Measurements from ENCODE around the gene PLEKHG5. TPM values are rescaled to one million over a fixed set of nuclear protein-coding genes. Genes with fewer than 3 reads are reported as not detected.
A peak's percentile ranks its signal among the peaks of the same experiment; 100 is the strongest.
"Not testable (repeated sequence)": the region's sequence is repeated elsewhere in the genome, so short reads cannot be mapped to it uniquely, and the experiment has no call there.

PLEKHG5 gene
- total RNA-seq, 1 experiment from 2014 or later: 11.2 TPM

- not testable (repeated sequence) for DNase-seq (ENCODE audit: low read depth)
Observed at GRCh38 chr1:6445929-6446328, 45.5 kb downstream of the PLEKHG5 start.

GRCh38 chr1:6445062-6445763, 46.3 kb downstream of the PLEKHG5 start:
- peak; percentile 46 for DNase-seq (ENCODE audit: low read depth)

GRCh38 chr1:6444377-6444776, 47.1 kb downstream of the PLEKHG5 start:
- DNase-seq (ENCODE audit: low read depth): no peak

- no peak for DNase-seq (ENCODE audit: low read depth)
Observed at GRCh38 chr1:6443339-6444115, 47.9 kb downstream of the PLEKHG5 start.

- DNase-seq (ENCODE audit: low read depth): no peak
Observed at GRCh38 chr1:6441586-6441985, 49.9 kb downstream of the PLEKHG5 start.

- peak; percentile 55 for DNase-seq (ENCODE audit: low read depth)
Observed at GRCh38 chr1:6440198-6441126, 51.0 kb downstream of the PLEKHG5 start.

GRCh38 chr1:6438047-6438525, 53.4 kb downstream of the PLEKHG5 start:
- DNase-seq (ENCODE audit: low read depth): peak; percentile 64

- peak; percentile 72 for DNase-seq (ENCODE audit: low read depth)
Observed at GRCh38 chr1:6437012-6437700, 54.3 kb downstream of the PLEKHG5 start.

- not testable (repeated sequence) for DNase-seq (ENCODE audit: low read depth)
Observed at GRCh38 chr1:6436277-6436676, 55.2 kb downstream of the PLEKHG5 start.

GRCh38 chr1:6435547-6435946, 55.9 kb downstream of the PLEKHG5 start:
- no peak for DNase-seq (ENCODE audit: low read depth)

GRCh38 chr1:6435129-6435528, 56.3 kb downstream of the PLEKHG5 start:
- DNase-seq (ENCODE audit: low read depth): no peak

GRCh38 chr1:6434186-6434585, 57.3 kb downstream of the PLEKHG5 start:
- no peak for DNase-seq (ENCODE audit: low read depth)

GRCh38 chr1:6431645-6432579, 59.6 kb downstream of the PLEKHG5 start:
- DNase-seq (ENCODE audit: low read depth): not testable (repeated sequence)

- not testable (repeated sequence) for DNase-seq (ENCODE audit: low read depth)
Observed at GRCh38 chr1:6429660-6430411, 61.6 kb downstream of the PLEKHG5 start.

GRCh38 chr1:6428453-6428852, 63.0 kb downstream of the PLEKHG5 start:
- not testable (repeated sequence) for DNase-seq (ENCODE audit: low read depth)

- peak; percentile 29 for DNase-seq (ENCODE audit: low read depth)
Observed at GRCh38 chr1:6427441-6428390, 63.8 kb downstream of the PLEKHG5 start.

GRCh38 chr1:6426972-6427350, 64.5 kb downstream of the PLEKHG5 start:
- DNase-seq (ENCODE audit: low read depth): no peak

- DNase-seq (ENCODE audit: low read depth): no peak
Observed at GRCh38 chr1:6426277-6426971, 65.0 kb downstream of the PLEKHG5 start.

Data from M059J (cell line).